Neuronal stem cell (in vitro differentiated cells): Measurements from ENCODE around the gene FLT3LG.

ENCODE experiments used
- DNase-seq: peaks from one replicate; pipeline ENCODE4 v3.0.0-alpha.2; 2013; ENCODE audit warnings: low spot score
- H2AFZ ChIP-seq: one replicate; pipeline ENCODE4 v1.6.1; 2013; ENCODE audit warnings: mild to moderate bottlenecking, low read length, inconsistent platforms
- H2AK5ac ChIP-seq: 2 replicates; pipeline ENCODE4 v1.6.1; 2013; ENCODE audit warnings: low read depth, mild to moderate bottlenecking, inconsistent platforms, low read length, moderate library complexity, mixed read lengths
- H2BK120ac ChIP-seq: 2 replicates; pipeline ENCODE4 v1.6.1; 2013; ENCODE audit warnings: low read depth, mild to moderate bottlenecking, inconsistent platforms, low read length, moderate library complexity, mixed read lengths
- H2BK12ac ChIP-seq: one replicate; pipeline ENCODE4 v1.6.1; 2013; ENCODE audit warnings: low read length, inconsistent platforms
- H2BK15ac ChIP-seq: 2 replicates; pipeline ENCODE4 v1.6.1; 2013; ENCODE audit warnings: mild to moderate bottlenecking, low read length, inconsistent platforms, mixed read lengths
- H2BK5ac ChIP-seq: one replicate; pipeline ENCODE4 v1.6.1; 2013; ENCODE audit warnings: inconsistent platforms, mild to moderate bottlenecking, low read length, moderate library complexity
- H3K14ac ChIP-seq: one replicate; pipeline ENCODE4 v1.6.1; 2013; ENCODE audit warnings: low read length, inconsistent platforms
- H3K18ac ChIP-seq: 2 replicates; pipeline ENCODE4 v1.6.1; 2013; ENCODE audit warnings: low read length, inconsistent platforms
- H3K23ac ChIP-seq: 2 replicates; pipeline ENCODE4 v1.6.1; 2013; ENCODE audit warnings: low read depth, mild to moderate bottlenecking, mixed read lengths, low read length, inconsistent platforms; ENCODE audit not compliant: poor library complexity
- H3K27ac ChIP-seq: replicated peaks from 3 replicates; pipeline ENCODE4 v1.5.1; 2013; ENCODE audit warnings: low read length, inconsistent platforms
- H3K27me3 ChIP-seq, 3 experiments: 2 replicates each; pipeline ENCODE4 v1.6.1; 2013; ENCODE audit warnings: low read length in 3 of 3, mild to moderate bottlenecking in 2 of 3, inconsistent platforms in 1 of 3, low read depth in 1 of 3, mixed read lengths in 1 of 3, moderate library complexity in 1 of 3; ENCODE audit not compliant: control insufficient read depth in 3 of 3, insufficient read depth in 3 of 3
- H3K36me3 ChIP-seq, 2 donors: replicated peaks in 1 of 2; 2 replicates each; pipeline ENCODE4 v1.6.1; 2013; ENCODE audit warnings: low read length in 2 of 2; ENCODE audit not compliant: control insufficient read depth in 2 of 2, insufficient read depth in 2 of 2
- H3K4ac ChIP-seq: 2 replicates; pipeline ENCODE4 v1.6.1; 2013; ENCODE audit warnings: inconsistent platforms, mild to moderate bottlenecking, low read length, moderate library complexity
- H3K4me1 ChIP-seq, 2 donors: 1 replicate in 1 of 2; 2 replicates in 1 of 2; pipeline ENCODE4 v1.6.1; 2013; ENCODE audit warnings: low read length in 2 of 2, low read depth in 1 of 2; ENCODE audit not compliant: control insufficient read depth in 2 of 2, insufficient read depth in 1 of 2
- H3K4me2 ChIP-seq: one replicate; pipeline ENCODE4 v1.6.1; 2013; ENCODE audit warnings: mild to moderate bottlenecking, low read length, inconsistent platforms; ENCODE audit not compliant: insufficient read depth, poor library complexity, severe bottlenecking
- H3K4me3 ChIP-seq, 2 donors: 2 replicates each; pipeline ENCODE4 v1.5.1; 2013; ENCODE audit warnings: low read length in 2 of 2, mild to moderate bottlenecking in 2 of 2, inconsistent platforms in 1 of 2, moderate library complexity in 1 of 2
- H3K79me1 ChIP-seq: one replicate; pipeline ENCODE4 v1.6.1; 2013; ENCODE audit warnings: low read depth, mild to moderate bottlenecking, inconsistent platforms, low read length, moderate library complexity
- H3K9ac ChIP-seq: one replicate; pipeline ENCODE4 v1.6.1; 2013; ENCODE audit warnings: mild to moderate bottlenecking, low read depth, low read length, inconsistent platforms; ENCODE audit not compliant: poor library complexity
- H3K9me3 ChIP-seq, 2 donors: replicated peaks in 1 of 2; 2 replicates each; pipeline versions ENCODE3 to v1.6.1; 2013; ENCODE audit warnings: low read length in 2 of 2, mild to moderate bottlenecking in 2 of 2, inconsistent platforms in 1 of 2, low read depth in 1 of 2, mixed read lengths in 1 of 2, moderate library complexity in 1 of 2; ENCODE audit not compliant: control insufficient read depth in 2 of 2, insufficient read depth in 1 of 2
- H4K8ac ChIP-seq: one replicate; pipeline ENCODE4 v1.6.1; 2013; ENCODE audit warnings: low read depth, mild to moderate bottlenecking, inconsistent platforms, low read length, moderate library complexity
- H4K91ac ChIP-seq: one replicate; pipeline ENCODE4 v1.6.1; 2013; ENCODE audit warnings: low read length, low read depth, mild to moderate bottlenecking, inconsistent platforms; ENCODE audit not compliant: poor library complexity
- WGBS, 2 donors: extraction: QIAGEN DNeasy Blood & Tissue Kit; methylation state at CpG; one replicate each; pipeline ENCODE4 v1.1.7; 2013; ENCODE audit warnings: missing lambda C conversion rate in 2 of 2, mixed read lengths in 1 of 2; ENCODE audit not compliant: insufficient read length in 2 of 2, insufficient replicate concordance in 1 of 2; ENCODE audit errors: extremely low coverage in 2 of 2; 5-methylcytosine and 5-hydroxymethylcytosine counted together

FLT3LG gene

GRCh38 chr19:49524812-49525455 lies 50.9 kb downstream of the FLT3LG start:
- WGBS, 2 donors, result no CpG with 5 or more reads among the region's 22 CpGs
- no peak for DNase-seq
- H3K36me3 ChIP-seq, result peaks cover 9 to 40% of the 10 kb centered on the region in 2 donors

GRCh38 chr19:49528211-49528771 lies 54.3 kb downstream of the FLT3LG start:
- H3K79me1 ChIP-seq, result peaks cover 4% of the 10 kb centered on the region
- no peak overlapping the region for H2BK12ac ChIP-seq
- H3K23ac ChIP-seq, result peak overlapping the region; percentile 99
- no CpG with 5 or more reads among the region's 25 CpGs for WGBS, 2 donors
- H3K4me1 ChIP-seq, result peaks cover 0 to 4% of the 10 kb centered on the region in 2 donors
- H2AK5ac ChIP-seq, result peak overlapping the region; percentile 66
- no peak overlapping the region for H2BK5ac ChIP-seq
- peak overlapping the region; percentile 58 for H3K14ac ChIP-seq
- peak overlapping the region; percentile 86 for H3K4me2 ChIP-seq
- no peak overlapping the region for H2AFZ ChIP-seq
- H3K9ac ChIP-seq, result no peak overlapping the region
- H2BK15ac ChIP-seq, result peak overlapping the region; percentile 38
- H3K27ac ChIP-seq, result no peak overlapping the region
- peak overlapping the region in 1 of 2 donors; percentile 71 for H3K4me3 ChIP-seq
- peaks cover 0 to 4% (median 0%) of the 10 kb centered on the region in 3 experiments for H3K27me3 ChIP-seq
- no peaks in the 10 kb centered on the region for H3K9me3 ChIP-seq
- H3K36me3 ChIP-seq, result peaks cover 9 to 40% of the 10 kb centered on the region in 2 donors
- peak overlapping the region; percentile 89 for H3K18ac ChIP-seq
- H3K4ac ChIP-seq, result no peak overlapping the region
- no peak overlapping the region for H4K8ac ChIP-seq
- DNase-seq, result no peak
- H2BK120ac ChIP-seq, result no peak overlapping the region
- H4K91ac ChIP-seq, result no peak overlapping the region

More at GRCh38 chr19:49524812-49525455, 50.9 kb downstream of the FLT3LG start:
- H2AFZ ChIP-seq, result no peak overlapping the region
- no peak overlapping the region for H4K91ac ChIP-seq
- H2AK5ac ChIP-seq, result peak overlapping the region; percentile 70
- no peak overlapping the region for H3K14ac ChIP-seq
- H3K4me3 ChIP-seq, result no peak overlapping the region
- peak overlapping the region; percentile 65 for H4K8ac ChIP-seq
- H2BK5ac ChIP-seq, result peak overlapping the region; percentile 53
- H3K79me1 ChIP-seq, result peaks cover 4% of the 10 kb centered on the region
- no peak overlapping the region for H3K27ac ChIP-seq
- no peak overlapping the region for H3K9ac ChIP-seq
- no peaks in the 10 kb centered on the region for H3K9me3 ChIP-seq
- H3K4me1 ChIP-seq, result no peaks in the 10 kb centered on the region
- no peak overlapping the region for H2BK15ac ChIP-seq
- no peak overlapping the region for H3K18ac ChIP-seq
- no peak overlapping the region for H2BK12ac ChIP-seq
- no peak overlapping the region for H3K4me2 ChIP-seq
- H2BK120ac ChIP-seq, result no peak overlapping the region
- H3K4ac ChIP-seq, result no peak overlapping the region
- peak overlapping the region; percentile 96 for H3K23ac ChIP-seq
- no peaks in the 10 kb centered on the region for H3K27me3 ChIP-seq

- no peak overlapping the region for H3K9ac ChIP-seq
Observed at GRCh38 chr19:49530708-49531107, 56.7 kb downstream of the FLT3LG start.

More at GRCh38 chr19:49530708-49531107, 56.7 kb downstream of the FLT3LG start:
- Histone ChIP-seq H3K4me2 (no peak overlapping the region), H3K9me3 (no peaks in the 10 kb centered on the region), H2AFZ (no peak overlapping the region), H2AK5ac (no peak overlapping the region), H2BK5ac (no peak overlapping the region), H3K23ac (no peak overlapping the region), H3K4me3 (peak overlapping the region in 1 of 2 donors; percentile 42), H3K36me3 (peaks cover 7 to 39% of the 10 kb centered on the region in 2 donors), H3K27ac (no peak overlapping the region), H3K18ac (no peak overlapping the region), H2BK15ac (no peak overlapping the region), H2BK120ac (no peak overlapping the region), H3K14ac (no peak overlapping the region), H3K4me1 (peaks cover 4 to 7% of the 10 kb centered on the region in 2 donors), H3K4ac (no peak overlapping the region), H4K91ac (no peak overlapping the region), H3K27me3 (peaks cover 0 to 12% (median 0%) of the 10 kb centered on the region in 3 experiments), H2BK12ac (no peak overlapping the region), H4K8ac (no peak overlapping the region), H3K79me1 (no peaks in the 10 kb centered on the region)
- WGBS, 2 donors, result no CpG with 5 or more reads among the region's 7 CpGs
- DNase-seq, result no peak
